Smooth muscle cell of the brain vasculature (primary cell): ENCODE data around the gene ARSI.

Source experiments
- DNase-seq: peaks from one replicate; pipeline ENCODE4 v3.0.0-alpha.2; 2012; ENCODE audit warnings: low read depth, low spot score

ARSI gene

DNA sequence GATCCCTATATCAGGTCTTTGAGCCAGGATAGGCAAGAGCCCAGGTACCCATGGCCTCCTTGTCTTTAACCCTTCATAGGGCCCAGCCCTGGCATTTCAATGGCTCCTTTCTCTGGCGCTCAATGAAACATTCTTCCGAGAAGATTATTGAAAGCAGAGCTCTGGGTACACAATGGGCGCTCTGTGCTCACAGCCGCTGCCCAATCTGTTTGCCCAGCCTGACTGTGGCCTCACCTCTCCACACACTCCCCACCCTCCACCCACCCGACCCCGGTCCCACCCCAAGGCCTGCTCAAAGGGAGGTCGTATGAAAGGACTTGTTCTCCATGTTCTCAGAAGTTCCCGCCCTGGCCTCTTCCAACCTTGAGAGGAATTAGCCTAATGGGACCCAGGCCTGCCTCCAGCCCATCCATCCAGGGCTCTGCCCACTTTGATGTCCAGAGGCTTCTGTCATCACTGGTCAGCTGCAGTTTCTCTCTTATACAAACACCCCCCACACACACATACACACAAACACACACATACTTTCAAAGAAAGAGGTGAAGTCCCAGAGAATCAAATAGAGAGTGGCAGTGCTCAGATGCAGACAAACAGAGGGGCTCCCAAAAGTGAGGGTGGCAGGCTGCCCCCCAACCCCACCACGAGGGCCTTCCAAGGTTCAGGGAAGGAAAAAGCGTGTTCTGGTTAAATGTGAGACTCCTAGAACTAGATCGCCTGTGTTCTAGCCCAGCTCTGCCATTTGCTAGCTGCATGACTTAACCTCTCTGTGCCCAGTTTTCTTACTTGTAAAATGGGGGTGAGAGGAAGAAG is 5.1 kb upstream of the ARSI start:
- DNase-seq = no peak

- DNase-seq = no peak
Measured at GRCh38 chr5:150306775-150307174, 4.1 kb upstream of the ARSI start.

DNA sequence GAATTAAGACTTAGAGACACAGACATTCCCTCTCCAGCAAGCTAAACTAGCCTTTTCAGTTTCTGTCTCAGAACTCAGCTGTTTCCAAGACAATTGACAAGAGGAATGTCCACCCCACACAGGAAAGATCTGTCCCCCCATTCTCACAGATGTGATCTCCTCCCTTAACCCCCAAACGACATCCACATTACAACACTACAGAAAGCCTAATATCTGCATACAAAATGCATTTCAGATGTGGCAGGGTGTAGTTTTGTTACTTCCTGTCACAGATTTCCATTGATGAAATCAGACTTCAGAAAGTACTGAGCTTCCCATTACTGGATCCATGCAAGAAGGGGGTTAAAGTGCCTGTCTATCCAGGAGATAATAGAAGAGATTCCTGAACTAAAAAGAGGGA is 2.9 kb upstream of the ARSI start:
- no peak for DNase-seq

- DNase-seq = no peak
Measured at GRCh38 chr5:150305095-150305494, 2.4 kb upstream of the ARSI start.

- no peak for DNase-seq
Measured at GRCh38 chr5:150304481-150305081, 1.9 kb upstream of the ARSI start.

DNA sequence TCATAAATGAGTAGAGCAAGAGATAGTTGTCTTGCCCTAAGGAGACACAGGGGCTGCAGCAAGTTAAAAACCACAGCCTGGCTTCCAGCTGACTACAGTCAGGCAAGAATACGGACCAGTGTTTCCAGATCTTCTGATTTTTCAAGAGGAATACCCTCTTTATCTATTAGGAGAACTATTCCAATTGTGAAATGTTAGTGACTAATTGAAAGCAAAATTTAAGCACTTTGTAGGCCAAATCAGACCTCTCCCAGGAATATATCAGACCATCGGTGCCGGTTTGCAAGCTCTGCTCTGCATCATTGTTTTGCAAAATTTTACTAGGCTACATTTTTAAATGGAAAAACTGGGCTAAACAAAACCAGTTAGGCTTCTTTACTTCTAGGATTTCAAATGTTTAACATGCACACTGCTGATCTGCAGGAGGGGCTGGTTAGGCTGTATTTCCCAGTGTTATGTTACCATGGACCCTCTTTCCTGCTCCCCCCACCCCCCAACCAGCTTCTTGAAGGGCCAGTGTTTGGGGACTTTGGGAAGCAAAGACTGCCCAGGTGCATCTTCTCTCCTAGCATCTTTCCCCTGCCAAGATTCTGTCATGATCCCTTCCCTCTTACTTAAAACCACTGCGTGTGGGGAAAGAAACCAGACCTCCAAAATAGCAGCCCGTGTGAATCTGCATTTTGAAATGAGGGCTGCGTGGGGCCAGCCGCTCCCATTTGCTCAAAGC is 1.1 kb upstream of the ARSI start:
- no peak for DNase-seq

DNA sequence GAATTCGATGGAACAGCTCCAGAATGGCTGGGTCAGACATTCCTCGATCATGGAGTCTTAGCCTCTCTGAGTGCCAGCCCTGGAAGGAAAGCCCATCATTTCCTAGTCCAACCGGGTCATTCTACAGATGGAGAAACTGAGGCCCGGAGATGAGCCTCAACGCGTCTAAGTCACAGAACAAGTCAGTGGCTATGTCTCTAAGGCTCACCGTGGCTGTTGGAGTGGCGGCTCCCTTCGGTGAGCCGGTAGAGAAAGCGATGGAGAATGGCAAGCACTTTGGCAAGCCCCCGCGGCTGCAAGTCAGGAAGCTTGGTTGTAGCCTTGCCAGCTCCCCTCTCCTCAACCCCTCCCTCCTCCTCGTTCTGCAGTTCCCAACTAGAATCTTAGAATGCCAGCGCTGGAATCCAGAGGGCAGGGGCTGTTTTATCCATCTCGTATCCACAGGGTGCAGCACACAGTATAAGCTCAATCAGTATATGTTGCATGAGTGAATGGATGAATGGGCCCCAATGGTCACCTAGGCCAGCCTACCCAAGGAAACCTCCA is 438 bp upstream of the ARSI start:
- no peak for DNase-seq

DNA sequence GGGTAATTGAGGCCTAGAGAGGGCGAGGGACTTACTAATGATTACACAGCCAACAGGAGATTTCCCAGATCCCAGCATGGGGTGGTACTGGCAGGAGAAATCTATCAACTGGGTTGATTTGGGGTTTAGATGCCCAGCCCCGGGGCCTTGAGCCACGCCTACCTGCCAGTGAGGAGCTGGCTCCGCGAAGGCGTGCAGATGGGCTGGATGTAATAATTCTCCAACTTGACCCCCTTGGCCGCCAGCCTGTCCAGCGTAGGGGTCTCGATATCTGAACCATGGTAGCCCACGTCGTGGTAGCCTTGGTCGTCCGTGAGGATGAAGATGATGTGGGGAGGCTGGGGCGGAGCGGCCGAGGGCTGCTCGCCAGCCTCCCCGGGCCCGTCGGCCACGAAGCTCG is 804 bp downstream of the ARSI start:
- no peak for DNase-seq

- no peak for DNase-seq
Measured at GRCh38 chr5:150301170-150301505, 1.6 kb downstream of the ARSI start.

GRCh38 chr5:150300496-150301169 is 2.1 kb downstream of the ARSI start:
- DNase-seq = no peak

DNA sequence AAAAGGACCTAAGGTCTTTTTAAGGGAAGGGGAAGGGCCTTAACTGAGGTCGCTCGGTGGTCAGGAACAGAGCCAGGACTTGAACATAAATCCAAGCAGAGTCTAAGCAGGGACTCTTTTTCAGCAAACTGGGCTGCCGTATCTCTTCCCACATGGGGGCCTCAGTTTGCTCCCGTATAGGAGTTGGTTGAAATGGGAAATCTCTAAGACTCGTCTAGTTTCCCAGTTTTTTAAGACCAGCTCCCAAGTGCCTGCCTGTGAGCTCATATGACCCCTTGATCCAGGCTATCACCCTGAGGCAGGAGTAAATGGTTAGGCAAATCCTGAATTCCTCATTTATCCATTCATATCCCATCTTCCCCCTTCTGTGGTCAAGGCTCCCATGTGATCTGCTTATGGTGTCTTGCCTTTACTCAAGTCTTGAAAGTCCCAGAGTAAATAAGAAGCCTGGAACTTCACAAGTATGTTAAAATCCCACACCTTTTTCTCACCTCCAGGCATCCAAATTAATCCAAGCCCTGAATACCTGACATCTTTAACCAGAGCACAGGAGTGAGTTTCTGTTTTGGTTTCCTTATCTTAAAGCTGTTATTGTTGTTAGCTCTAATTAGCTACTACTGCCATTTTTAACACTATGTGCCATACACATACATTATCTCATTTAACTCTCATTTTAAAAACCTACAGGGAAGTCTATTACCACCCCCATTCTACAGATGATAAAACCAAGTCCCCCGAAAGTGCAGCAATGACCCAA is 3.0 kb downstream of the ARSI start:
- DNase-seq = no peak

DNA sequence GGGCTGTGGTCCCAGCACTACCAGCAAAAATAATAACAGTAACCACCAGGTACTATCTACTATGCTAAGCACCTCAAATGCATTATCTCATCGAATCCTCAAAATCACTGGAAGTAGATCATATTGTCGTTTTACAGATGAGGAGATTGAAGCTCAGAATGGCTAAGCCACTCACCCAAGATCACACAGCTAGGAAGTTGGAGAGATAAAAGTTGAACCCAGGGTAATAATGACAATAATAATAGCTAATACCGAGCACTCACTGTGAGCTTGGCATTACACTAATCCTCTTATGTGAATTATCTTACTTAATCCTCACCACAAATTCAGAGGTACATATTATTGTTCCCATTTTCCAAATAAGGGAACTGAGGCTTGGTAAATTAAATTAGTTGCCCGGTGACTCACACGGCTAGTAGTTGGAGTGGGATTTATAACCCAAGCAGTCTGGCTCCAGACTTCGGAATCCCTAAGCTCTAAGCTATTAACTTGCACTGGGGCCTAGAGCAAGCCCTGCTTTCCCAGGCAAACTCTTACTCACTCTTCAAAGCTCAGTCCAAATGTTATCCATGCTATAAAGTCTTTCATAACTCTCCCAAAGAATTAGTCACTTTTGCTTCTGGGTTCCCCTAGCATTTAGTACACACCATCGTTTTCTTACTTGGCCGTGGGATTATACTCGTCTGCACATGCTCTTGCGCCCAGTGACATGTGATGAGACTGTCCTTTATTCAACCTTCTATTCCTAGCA is 3.8 kb downstream of the ARSI start:
- no peak for DNase-seq

GRCh38 chr5:150297934-150298595 is 4.6 kb downstream of the ARSI start:
- no peak for DNase-seq

DNA sequence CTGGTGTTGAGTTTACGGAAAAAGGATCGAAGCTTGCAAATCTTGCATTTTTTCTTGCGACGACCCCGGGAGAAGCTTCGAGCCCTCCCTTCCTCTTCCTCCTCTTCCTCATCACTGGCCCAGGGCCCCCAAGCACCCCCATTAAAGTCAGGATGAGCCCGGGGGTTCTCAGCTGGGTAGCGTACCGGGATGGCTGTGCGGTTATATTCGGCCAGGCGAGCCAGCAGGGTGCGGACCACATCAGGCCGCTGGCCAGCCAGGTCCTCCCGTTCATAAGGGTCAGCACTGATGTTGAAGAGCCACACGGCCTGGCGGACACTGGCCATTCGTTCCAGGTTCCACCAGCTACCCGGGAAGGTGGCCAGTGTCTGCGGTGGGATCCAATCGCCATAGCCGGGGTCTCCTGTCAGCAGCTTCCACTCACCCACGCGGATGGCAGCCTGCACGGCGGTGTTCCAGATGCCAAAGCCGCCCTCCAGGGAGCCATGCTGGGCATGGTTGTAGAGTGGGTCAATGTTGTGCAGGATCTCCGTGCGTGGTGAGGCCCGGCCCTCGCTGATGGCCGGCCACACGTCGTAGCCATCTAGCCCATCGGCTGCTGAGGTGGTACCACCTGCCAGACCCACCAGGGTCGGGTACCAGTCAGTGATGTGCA is 5.3 kb downstream of the ARSI start:
- no peak for DNase-seq

DNA sequence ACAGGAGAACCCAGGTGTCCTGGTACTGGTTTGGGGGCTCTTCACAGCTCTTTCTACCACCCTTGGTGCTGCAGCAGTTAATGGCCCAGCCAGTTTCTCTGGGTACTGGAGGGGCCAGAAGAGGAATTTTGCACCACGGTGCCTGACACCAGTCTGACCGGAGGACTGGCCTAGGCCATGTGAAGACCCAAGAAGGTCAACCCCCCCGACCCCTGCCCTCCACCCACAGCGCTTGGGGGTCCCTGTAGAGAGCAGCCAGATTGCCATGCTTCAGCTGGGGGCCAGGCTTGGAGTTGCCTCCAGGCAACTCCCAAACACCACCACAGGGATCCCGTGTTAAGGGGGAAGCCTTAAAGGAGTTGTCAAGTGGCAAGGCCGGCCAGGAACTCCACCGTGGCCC is 6.2 kb downstream of the ARSI start:
- DNase-seq = no peak

DNA sequence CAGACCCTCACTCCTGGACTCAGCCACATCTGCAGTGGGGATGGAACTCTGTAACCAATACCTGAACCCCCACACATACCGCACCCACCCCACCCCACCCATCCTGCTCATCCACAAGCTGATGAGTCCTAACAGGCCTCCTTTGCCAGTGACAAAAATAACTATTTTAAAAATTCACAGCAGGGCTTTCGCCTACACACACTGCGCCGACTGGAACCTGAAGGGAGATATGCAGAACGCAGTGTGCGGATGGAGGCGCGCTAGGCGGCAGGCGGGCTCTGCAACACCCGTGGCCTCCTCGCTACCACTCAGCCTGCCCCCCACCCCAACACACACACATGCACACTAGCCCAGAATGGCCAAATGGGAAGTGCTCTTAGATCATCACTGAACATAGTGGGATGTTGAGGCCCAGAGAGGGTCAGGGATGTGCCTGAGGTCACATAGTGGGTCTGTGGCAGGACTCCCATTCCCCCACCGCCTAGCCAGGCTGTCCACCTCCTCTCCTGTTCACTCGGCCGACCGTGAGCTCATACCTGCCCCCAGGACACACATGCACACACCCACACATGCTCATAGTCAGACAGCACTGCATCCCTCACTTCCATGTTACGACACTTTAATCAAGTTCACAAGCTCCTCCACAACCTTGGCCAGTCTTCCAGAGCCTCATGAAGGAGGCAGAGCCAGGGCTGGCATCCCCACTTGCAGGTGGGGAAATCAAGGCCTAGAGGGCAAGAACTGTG is 6.8 kb downstream of the ARSI start:
- DNase-seq = no peak

DNA sequence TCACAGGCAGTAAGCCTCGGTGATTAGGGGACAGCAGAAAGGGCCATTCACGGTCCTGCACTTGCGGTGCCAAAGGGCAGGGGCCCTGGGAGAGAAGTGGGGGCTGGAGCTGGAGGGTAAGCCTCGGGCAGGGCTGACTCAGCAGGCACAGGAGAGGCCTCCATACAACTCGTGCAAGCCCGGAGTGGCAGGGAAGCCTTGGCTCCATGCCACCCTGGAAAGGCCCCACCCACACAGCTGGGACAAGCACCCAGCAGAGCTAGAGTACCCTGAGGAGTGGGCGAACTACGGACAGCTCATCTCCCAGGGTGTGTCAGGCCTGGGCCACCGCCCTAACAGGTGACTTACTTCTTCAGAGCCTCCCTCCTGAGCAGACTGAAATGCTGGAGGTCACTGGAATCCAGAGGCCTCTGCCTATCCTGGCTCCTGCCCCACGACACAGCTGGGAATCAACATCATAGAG is 7.5 kb downstream of the ARSI start:
- no peak for DNase-seq

DNA sequence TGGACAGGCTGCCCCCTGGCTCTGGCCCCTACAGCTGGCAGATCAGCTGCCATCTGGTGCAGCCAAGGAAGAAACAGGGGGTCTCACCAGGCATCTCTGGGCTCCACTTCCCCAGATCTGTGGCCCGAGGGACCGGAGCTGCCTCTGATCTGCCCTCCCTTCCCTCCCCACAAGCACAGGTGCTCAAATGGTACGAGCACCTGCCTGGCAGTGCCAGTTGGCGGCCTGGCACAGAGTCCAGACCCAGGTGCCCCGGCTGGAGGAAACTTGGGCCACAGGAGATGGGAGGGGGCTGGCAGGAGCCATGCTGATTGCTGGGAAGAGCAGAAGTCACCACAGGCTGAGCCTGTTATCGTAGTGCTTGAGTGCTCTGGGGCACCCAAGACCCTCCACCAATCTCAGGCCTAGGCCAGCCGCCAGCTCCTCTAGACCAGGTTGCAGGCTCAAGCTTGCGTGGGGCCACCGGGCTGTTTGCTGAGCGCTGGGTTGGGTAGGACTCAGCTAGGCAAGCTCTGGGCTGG is 8.1 kb downstream of the ARSI start:
- no peak for DNase-seq
